Right lobe of liver (tissue), 4 donors: Measurements from ENCODE around the gene KCTD10.

Experiments
- POLR2A ChIP-seq: fragments of 450-650 bp; IDR thresholded peaks from one replicate; pipeline ENCODE4 v1.6.1; 2017; ENCODE audit warnings: antibody characterized with exemption, mild to moderate bottlenecking
- TF ChIP-seq, protein P1 (sequence below), 4 donors: fragments of 200-600 bp in 3 of 4; fragments of 450-650 bp in 1 of 4; IDR thresholded peaks; one replicate each; pipeline versions ENCODE4 v1.5.1 to v1.8.0; 2016 to 2022; ENCODE audit warnings: antibody characterized with exemption in 4 of 4, mild to moderate bottlenecking in 2 of 4
- donor health status: DM: no; HTN: no; CAD: no.
- donor health status: DM: no; HTN: no; CAD: no.
- donor health status: DM: no; HTN: yes; CAD: no.

DNA sequence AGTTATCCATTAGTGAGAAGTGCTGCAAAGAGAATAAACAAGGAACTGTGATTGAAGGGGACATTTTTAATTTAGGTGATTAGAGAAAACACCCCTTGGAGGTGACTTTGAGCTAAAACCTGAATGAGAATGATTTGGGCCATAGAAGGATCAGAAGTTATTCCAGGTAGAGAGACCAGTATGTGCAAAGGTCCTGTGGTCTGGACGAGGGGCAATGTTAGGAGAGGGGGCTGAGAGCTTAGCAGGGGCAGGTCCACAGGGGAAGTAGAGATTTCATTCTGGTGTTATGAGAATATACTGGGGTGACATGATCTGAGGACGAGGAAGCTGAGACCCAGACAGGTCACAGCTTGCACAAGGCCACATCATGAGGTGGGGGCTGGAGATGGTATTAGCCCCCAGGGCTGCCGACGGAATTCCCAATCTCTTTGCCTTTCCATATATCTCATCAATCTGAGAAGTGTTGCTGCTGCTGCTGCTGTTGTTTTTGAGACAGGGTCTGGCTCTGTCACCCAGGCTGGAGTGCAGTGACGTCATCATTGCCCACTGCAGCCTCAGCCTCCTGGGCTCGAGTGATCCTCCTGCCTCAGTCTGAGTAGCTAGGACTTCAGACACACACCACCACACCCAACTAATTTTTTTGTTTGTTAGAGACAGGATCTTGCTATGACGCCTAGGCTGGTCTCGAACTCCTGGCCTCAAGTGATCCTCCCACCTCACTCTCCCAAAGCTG lies 55.6 kb downstream of the KCTD10 start:
- TF ChIP-seq, protein P1, sequence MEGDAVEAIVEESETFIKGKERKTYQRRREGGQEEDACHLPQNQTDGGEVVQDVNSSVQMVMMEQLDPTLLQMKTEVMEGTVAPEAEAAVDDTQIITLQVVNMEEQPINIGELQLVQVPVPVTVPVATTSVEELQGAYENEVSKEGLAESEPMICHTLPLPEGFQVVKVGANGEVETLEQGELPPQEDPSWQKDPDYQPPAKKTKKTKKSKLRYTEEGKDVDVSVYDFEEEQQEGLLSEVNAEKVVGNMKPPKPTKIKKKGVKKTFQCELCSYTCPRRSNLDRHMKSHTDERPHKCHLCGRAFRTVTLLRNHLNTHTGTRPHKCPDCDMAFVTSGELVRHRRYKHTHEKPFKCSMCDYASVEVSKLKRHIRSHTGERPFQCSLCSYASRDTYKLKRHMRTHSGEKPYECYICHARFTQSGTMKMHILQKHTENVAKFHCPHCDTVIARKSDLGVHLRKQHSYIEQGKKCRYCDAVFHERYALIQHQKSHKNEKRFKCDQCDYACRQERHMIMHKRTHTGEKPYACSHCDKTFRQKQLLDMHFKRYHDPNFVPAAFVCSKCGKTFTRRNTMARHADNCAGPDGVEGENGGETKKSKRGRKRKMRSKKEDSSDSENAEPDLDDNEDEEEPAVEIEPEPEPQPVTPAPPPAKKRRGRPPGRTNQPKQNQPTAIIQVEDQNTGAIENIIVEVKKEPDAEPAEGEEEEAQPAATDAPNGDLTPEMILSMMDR (IDR thresholded peaks at IDR 0.05): no peak
- no peak for TF ChIP-seq POLR2A
